NT2/D1 (cell line): ENCODE results near the gene ABHD11.
A peak's percentile ranks its signal among the peaks of the same experiment; 100 is the strongest.
"Not testable (repeated sequence)": the region's sequence is repeated elsewhere in the genome, so short reads cannot be mapped to it uniquely, and the experiment has no call there.

ENCODE experiments used
- DNase-seq: peaks from one replicate; pipeline ENCODE4 v3.0.0-alpha.2; 2011; ENCODE audit warnings: low read depth, low spot score
- H3K27me3 ChIP-seq: 2 replicates; pipeline ENCODE4 v1.6.0; 2011; ENCODE audit warnings: mild to moderate bottlenecking; ENCODE audit not compliant: insufficient read length, insufficient read depth
- H3K36me3 ChIP-seq: 2 replicates; pipeline ENCODE4 v1.6.1; 2011; ENCODE audit warnings: mild to moderate bottlenecking, low read length, mixed read lengths; ENCODE audit not compliant: insufficient read depth, insufficient read length
- H3K4me1 ChIP-seq: 2 replicates; pipeline ENCODE4 v1.5.1; 2011; ENCODE audit not compliant: insufficient read depth, insufficient read length
- H3K4me3 ChIP-seq: 2 replicates; pipeline ENCODE4 v1.5.1; 2011; ENCODE audit warnings: low read depth; ENCODE audit not compliant: insufficient read length
- H3K9ac ChIP-seq: 2 replicates; pipeline ENCODE4 v1.6.0; 2011; ENCODE audit warnings: low read depth; ENCODE audit not compliant: insufficient read length
- H3K9me3 ChIP-seq: 2 replicates; pipeline ENCODE4 v1.5.1; 2011; ENCODE audit warnings: mild to moderate bottlenecking, low read length; ENCODE audit not compliant: insufficient read depth
- SUZ12 ChIP-seq: IDR thresholded peaks from 2 replicates; pipeline ENCODE4 v1.6.1; 2011; ENCODE audit not compliant: insufficient read length, insufficient read depth; ENCODE audit errors: extremely low read depth
- YY1 ChIP-seq: IDR thresholded peaks from 2 replicates; pipeline ENCODE4 v1.6.1; 2011; ENCODE audit not compliant: insufficient read length, insufficient read depth
- ZNF274 ChIP-seq: IDR thresholded peaks from 2 replicates; pipeline ENCODE4 v1.6.1; 2011; ENCODE audit warnings: mild to moderate bottlenecking, low read depth, low read length

ABHD11 gene

GRCh38 chr7:73717991-73718405, 20.6 kb downstream of the ABHD11 start:
- no peak for DNase-seq
- H3K36me3 ChIP-seq: peaks cover 3% of the 10 kb centered on the region
- H3K27me3 ChIP-seq: peaks cover 16% of the 10 kb centered on the region
- H3K9me3 ChIP-seq: no peaks in the 10 kb centered on the region
- H3K4me3 ChIP-seq: no peak overlapping the region
- TF ChIP-seq SUZ12 (no peak), ZNF274 (no peak), YY1 (no peak)
- no peak overlapping the region for H3K9ac ChIP-seq
- peaks cover 14% of the 10 kb centered on the region for H3K4me1 ChIP-seq

GRCh38 chr7:73717025-73717807, 21.4 kb downstream of the ABHD11 start:
- H3K4me1 ChIP-seq: peaks cover 14% of the 10 kb centered on the region
- no peak overlapping the region for H3K4me3 ChIP-seq
- no peaks in the 10 kb centered on the region for H3K9me3 ChIP-seq
- H3K27me3 ChIP-seq: peaks cover 16% of the 10 kb centered on the region
- no peak for DNase-seq
- no peak for TF ChIP-seq ZNF274
- TF ChIP-seq SUZ12: no peak
- no peak for TF ChIP-seq YY1
- peaks cover 6% of the 10 kb centered on the region for H3K36me3 ChIP-seq
- no peak overlapping the region for H3K9ac ChIP-seq

- Histone ChIP-seq H3K9ac (peak overlapping the region; percentile 42), H3K4me3 (no peak overlapping the region), H3K36me3 (peaks cover 6% of the 10 kb centered on the region), H3K27me3 (peaks cover 16% of the 10 kb centered on the region), H3K9me3 (no peaks in the 10 kb centered on the region), H3K4me1 (peaks cover 11% of the 10 kb centered on the region)
- no peak for DNase-seq
- TF ChIP-seq ZNF274 (no peak), YY1 (no peak), SUZ12 (no peak)
Measured at GRCh38 chr7:73716318-73716890, 22.2 kb downstream of the ABHD11 start.

- peak overlapping the region; percentile 42 for H3K9ac ChIP-seq
- H3K36me3 ChIP-seq: peaks cover 6% of the 10 kb centered on the region
- peaks cover 11% of the 10 kb centered on the region for H3K4me1 ChIP-seq
- no peak for DNase-seq
- peaks cover 16% of the 10 kb centered on the region for H3K27me3 ChIP-seq
- no peak for TF ChIP-seq YY1
- TF ChIP-seq SUZ12: no peak
- no peak for TF ChIP-seq ZNF274
- no peak overlapping the region for H3K4me3 ChIP-seq
- no peaks in the 10 kb centered on the region for H3K9me3 ChIP-seq
Measured at GRCh38 chr7:73715648-73716317, 22.8 kb downstream of the ABHD11 start.

- DNase-seq, H3K9ac ChIP-seq, H3K27me3 ChIP-seq, H3K4me3 ChIP-seq, H3K9me3 ChIP-seq: not testable (repeated sequence)
- H3K36me3 ChIP-seq: peaks cover 13% of the 10 kb centered on the region
- H3K4me1 ChIP-seq: peaks cover 11% of the 10 kb centered on the region
Measured at GRCh38 chr7:73713319-73713718, 25.3 kb downstream of the ABHD11 start.

- Histone ChIP-seq H3K4me3 (no peak overlapping the region), H3K27me3 (no peaks in the 10 kb centered on the region), H3K36me3 (peaks cover 14% of the 10 kb centered on the region), H3K9ac (no peak overlapping the region), H3K4me1 (peaks cover 11% of the 10 kb centered on the region), H3K9me3 (no peaks in the 10 kb centered on the region)
- DNase-seq: no peak
- TF ChIP-seq SUZ12 (no peak), ZNF274 (no peak)
Measured at GRCh38 chr7:73712773-73713172, 25.8 kb downstream of the ABHD11 start.

- Histone ChIP-seq H3K4me1 (peaks cover 14% of the 10 kb centered on the region), H3K9ac (no peak overlapping the region), H3K36me3 (peaks cover 27% of the 10 kb centered on the region), H3K27me3 (no peaks in the 10 kb centered on the region), H3K9me3 (no peaks in the 10 kb centered on the region), H3K4me3 (no peak overlapping the region)
- no peak for DNase-seq
- TF ChIP-seq ZNF274 (no peak), SUZ12 (no peak), YY1 (no peak)
Measured at GRCh38 chr7:73708961-73709549, 29.5 kb downstream of the ABHD11 start.
